H1 (cell line): ENCODE results near the gene PLA2G4E.

Experiments used
- ATF2 ChIP-seq: IDR thresholded peaks from 2 replicates; pipeline ENCODE4 v1.6.1; 2012; ENCODE audit warnings: low read length, inconsistent platforms
- MAX ChIP-seq: IDR thresholded peaks from 2 replicates; pipeline ENCODE4 v1.6.1; 2012; ENCODE audit warnings: inconsistent platforms
- POLR2A ChIP-seq, 2 experiments: IDR thresholded peaks; 1 replicate in 1 of 2; 2 replicates in 1 of 2; pipeline ENCODE4 v1.6.1; 2011; ENCODE audit warnings: low read depth in 2 of 2, low read length in 2 of 2, mild to moderate bottlenecking in 2 of 2; ENCODE audit errors: control extremely low read depth in 1 of 2
- TBP ChIP-seq: IDR thresholded peaks from 2 replicates; pipeline ENCODE4 v1.6.1; 2011; ENCODE audit warnings: low read depth, low read length, improper control_type of control experiment
- TF ChIP-seq, protein P1 (sequence below), 3 experiments: IDR thresholded peaks; 1 replicate in 2 of 3; 2 replicates in 1 of 3; pipeline versions ENCODE4 v1.5.1 to v1.6.1; 2011; ENCODE audit warnings: low read length in 3 of 3, mild to moderate bottlenecking in 3 of 3, inconsistent platforms in 2 of 3, low read depth in 1 of 3, moderate library complexity in 1 of 3; ENCODE audit not compliant: insufficient read depth in 1 of 3; ENCODE audit errors: control extremely low read depth in 1 of 3

DNA sequence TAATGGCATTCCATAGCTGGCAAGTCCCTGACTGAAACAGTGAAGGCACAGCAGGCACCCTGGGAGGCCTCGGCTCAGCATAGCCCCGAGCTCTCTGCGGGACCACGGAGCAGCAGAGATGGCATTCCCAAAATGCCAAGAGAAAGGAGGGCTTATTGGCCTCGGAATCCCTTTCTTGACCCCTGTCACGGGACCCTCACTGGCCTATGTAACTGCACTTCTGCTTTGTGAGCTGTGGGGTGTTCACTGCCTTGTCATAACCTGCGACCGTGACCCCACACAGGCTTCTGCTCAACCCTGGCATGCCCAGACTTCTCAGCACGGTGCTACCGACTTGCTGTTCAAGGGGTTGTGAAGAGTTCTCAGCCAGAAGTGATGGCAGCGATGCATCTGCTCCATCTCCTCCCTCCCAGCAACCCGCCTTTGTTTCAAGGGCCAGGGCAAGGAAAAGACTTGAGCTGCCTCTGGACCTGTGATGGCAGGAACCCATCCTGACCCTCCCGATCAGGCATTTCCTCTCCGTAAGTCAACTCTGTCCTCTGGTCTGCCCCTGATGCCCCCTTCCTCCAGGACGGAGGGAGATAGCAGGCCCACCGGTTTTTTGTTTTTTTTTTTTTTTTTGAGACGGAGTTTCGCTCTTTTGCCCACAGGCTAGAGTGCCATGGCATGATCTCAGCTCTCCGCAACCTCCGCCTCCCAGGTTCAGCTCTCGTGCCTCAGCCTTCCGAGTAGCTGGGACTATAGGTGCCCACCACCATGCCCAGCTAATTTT lies 79.0 kb downstream of the PLA2G4E start:
- TF ChIP-seq POLR2A (IDR thresholded peaks at IDR 0.05; ENCODE audit: control extremely low read depth in 1 of 2, low read depth in 2 of 2, low read length in 2 of 2) = no peak
- TF ChIP-seq, protein P1, sequence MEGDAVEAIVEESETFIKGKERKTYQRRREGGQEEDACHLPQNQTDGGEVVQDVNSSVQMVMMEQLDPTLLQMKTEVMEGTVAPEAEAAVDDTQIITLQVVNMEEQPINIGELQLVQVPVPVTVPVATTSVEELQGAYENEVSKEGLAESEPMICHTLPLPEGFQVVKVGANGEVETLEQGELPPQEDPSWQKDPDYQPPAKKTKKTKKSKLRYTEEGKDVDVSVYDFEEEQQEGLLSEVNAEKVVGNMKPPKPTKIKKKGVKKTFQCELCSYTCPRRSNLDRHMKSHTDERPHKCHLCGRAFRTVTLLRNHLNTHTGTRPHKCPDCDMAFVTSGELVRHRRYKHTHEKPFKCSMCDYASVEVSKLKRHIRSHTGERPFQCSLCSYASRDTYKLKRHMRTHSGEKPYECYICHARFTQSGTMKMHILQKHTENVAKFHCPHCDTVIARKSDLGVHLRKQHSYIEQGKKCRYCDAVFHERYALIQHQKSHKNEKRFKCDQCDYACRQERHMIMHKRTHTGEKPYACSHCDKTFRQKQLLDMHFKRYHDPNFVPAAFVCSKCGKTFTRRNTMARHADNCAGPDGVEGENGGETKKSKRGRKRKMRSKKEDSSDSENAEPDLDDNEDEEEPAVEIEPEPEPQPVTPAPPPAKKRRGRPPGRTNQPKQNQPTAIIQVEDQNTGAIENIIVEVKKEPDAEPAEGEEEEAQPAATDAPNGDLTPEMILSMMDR (IDR thresholded peaks at IDR 0.05; ENCODE audit: control extremely low read depth in 1 of 3, insufficient read depth in 1 of 3, low read depth in 1 of 3, low read length in 3 of 3) = no peak
- no peak for TF ChIP-seq ATF2
- no peak for TF ChIP-seq MAX
- no peak for TF ChIP-seq TBP
